NOMO-1 treated with DMSO at 0.1 percent for 48 hours (cell line): ENCODE results near the gene VPS13A.

Experiments
- DNase-seq: peaks from one replicate; lab custom pipeline; 2025; ENCODE audit not compliant: unreplicated experiment; lab: John Stamatoyannopoulos, UW

Gene VPS13A

GRCh38 chr9:77177143-77177893 is at the start of gene VPS13A:
TSS of gene VPS13A (plus strand) at chr9:77177534. CDS start at chr9:77177705, 171 bp downstream.
- peak; percentile 71 for DNase-seq

- DNase-seq, result no peak
Measured at GRCh38 chr9:77128125-77128789, 49.1 kb upstream of the VPS13A start.

GRCh38 chr9:77131399-77131798 is 45.9 kb upstream of the VPS13A start:
- DNase-seq, result no peak

- DNase-seq, result no peak
Measured at GRCh38 chr9:77133011-77133410, 44.3 kb upstream of the VPS13A start.

- no peak for DNase-seq
Measured at GRCh38 chr9:77142366-77142765, 35.0 kb upstream of the VPS13A start.

- DNase-seq, result no peak
Measured at GRCh38 chr9:77149879-77150278, 27.5 kb upstream of the VPS13A start.

GRCh38 chr9:77152289-77152688 is 25.0 kb upstream of the VPS13A start:
- DNase-seq, result no peak

- DNase-seq, result no peak
Measured at GRCh38 chr9:77156646-77157371, 20.5 kb upstream of the VPS13A start.

- no peak for DNase-seq
Measured at GRCh38 chr9:77158772-77159513, 18.4 kb upstream of the VPS13A start.

GRCh38 chr9:77161191-77161590 is 16.1 kb upstream of the VPS13A start:
- DNase-seq, result no peak

- DNase-seq, result no peak
Measured at GRCh38 chr9:77161966-77162365, 15.4 kb upstream of the VPS13A start.

GRCh38 chr9:77162366-77162765 is 15.0 kb upstream of the VPS13A start:
- DNase-seq, result no peak

- peak; percentile 2 for DNase-seq
Measured at GRCh38 chr9:77163884-77164283, 13.4 kb upstream of the VPS13A start.

- no peak for DNase-seq
Measured at GRCh38 chr9:77166193-77166592, 11.1 kb upstream of the VPS13A start.

GRCh38 chr9:77170991-77171699 is 6.2 kb upstream of the VPS13A start:
- DNase-seq, result no peak

- DNase-seq, result no peak
Measured at GRCh38 chr9:77175151-77175550, 2.2 kb upstream of the VPS13A start.

GRCh38 chr9:77176106-77176505 is 1.2 kb upstream of the VPS13A start:
- DNase-seq, result no peak

- DNase-seq, result peak; percentile 40
Measured at GRCh38 chr9:77176686-77177142, 620 bp upstream of the VPS13A start.

GRCh38 chr9:77177894-77178794 is 810 bp downstream of the VPS13A start:
- no peak for DNase-seq
